Fibroblast of lung (primary cell): ENCODE results near the gene ADI1.

Experiments
- CTCF ChIP-seq, 2 donors: IDR thresholded peaks in 1 of 2; conservative IDR thresholded peaks in 1 of 2; 1 replicate in 1 of 2; 2 replicates in 1 of 2; pipeline ENCODE4 v1.5.1; 2011 to 2012; ENCODE audit warnings: low read length in 2 of 2, control low read depth in 1 of 2, inconsistent platforms in 1 of 2, low read depth in 1 of 2, mild to moderate bottlenecking in 1 of 2
- EZH2 ChIP-seq: IDR thresholded peaks from 2 replicates; pipeline ENCODE4 v1.5.1; 2012; ENCODE audit warnings: low read length, control low read depth, mild to moderate bottlenecking; ENCODE audit errors: missing control alignments

GRCh38 chr2:3466482-3466863 lies 52.9 kb downstream of the ADI1 start:
- no peak for TF ChIP-seq CTCF (conservative IDR thresholded peaks at IDR 0.05 in 1 of 2, IDR thresholded peaks at IDR 0.05 in 1 of 2; ENCODE audit: low read depth in 1 of 2, low read length in 2 of 2)
- no peak for TF ChIP-seq EZH2
